SK-N-MC (cell line): ENCODE measurements around the gene NRROS.

ENCODE experiments used
- EZH2 ChIP-seq: fragments of 200-600 bp; sonication (generic); IDR thresholded peaks from one replicate; pipeline ENCODE4 v1.6.1; 2017; ENCODE audit warnings: antibody characterized with exemption
- POLR2AphosphoS5 ChIP-seq: IDR thresholded peaks from 2 replicates; pipeline ENCODE4 v1.6.1; 2012; ENCODE audit warnings: mild to moderate bottlenecking, low read depth, low read length, borderline replicate concordance

- TF ChIP-seq EZH2 (no peak), POLR2AphosphoS5 (no peak)
Measured at GRCh38 chr3:196677353-196677752, 37.9 kb downstream of the NRROS start.
